ENCODE data around the gene RPS27. TPM values are rescaled to one million over a fixed set of nuclear protein-coding genes. Genes with fewer than 3 reads are reported as not detected.

Gene RPS27
- total RNA-seq, 1 experiment from 2014 or later: 1,095 TPM

- Histone ChIP-seq H3K9me3 (ENCODE audit: control insufficient read depth, insufficient read depth, low read depth, low read length) (no peaks in the 10 kb centered on the region), H3K27me3 (ENCODE audit: control insufficient read depth, insufficient read depth, low read length) (no peaks in the 10 kb centered on the region), H3K27ac (ENCODE audit: low read length) (peak overlapping the region; percentile 86; the same call in 1 of the 2 replicates), H3K36me3 (ENCODE audit: control insufficient read depth, insufficient read depth, low read length) (no peaks in the 10 kb centered on the region; the same call in 1 of the 2 replicates), H3K4me1 (ENCODE audit: control insufficient read depth, insufficient read depth, low read length) (peaks cover 32% of the 10 kb centered on the region), H3K4me3 (ENCODE audit: low read depth in 2 of 2, low read length in 2 of 2) (no peak overlapping the region)
- DNase-seq (ENCODE audit: low read depth, low spot score) (no peak), ATAC-seq (no peak)
- in situ Hi-C loops (cut with HindIII; ENCODE audit: low pct_unique_long_range_greater_than_20kb, low sequenced_read_pairs) (no loop called here), intact Hi-C loops (cut with micrococcal nuclease; ENCODE audit: unreplicated experiment) (no loop called here)
- POLR2A ChIA-PET: no interaction called here
- BruUV-seq (replicated peaks): TSS peak; percentile 33
- CTCF ChIA-PET: no interaction called here
- TF ChIP-seq POLR2AphosphoS5 (IDR thresholded peaks at IDR 0.05; ENCODE audit: low read depth, low read length) (no peak), CTCF (IDR thresholded peaks at IDR 0.05) (no peak), SIN3A (IDR thresholded peaks at IDR 0.05; ENCODE audit: borderline replicate concordance, insufficient read depth, low read depth, low read length) (no peak), TCF7L2 (IDR thresholded peaks at IDR 0.05; ENCODE audit: low read depth, low read length) (no peak)
- TF ChIP-seq, protein P1, sequence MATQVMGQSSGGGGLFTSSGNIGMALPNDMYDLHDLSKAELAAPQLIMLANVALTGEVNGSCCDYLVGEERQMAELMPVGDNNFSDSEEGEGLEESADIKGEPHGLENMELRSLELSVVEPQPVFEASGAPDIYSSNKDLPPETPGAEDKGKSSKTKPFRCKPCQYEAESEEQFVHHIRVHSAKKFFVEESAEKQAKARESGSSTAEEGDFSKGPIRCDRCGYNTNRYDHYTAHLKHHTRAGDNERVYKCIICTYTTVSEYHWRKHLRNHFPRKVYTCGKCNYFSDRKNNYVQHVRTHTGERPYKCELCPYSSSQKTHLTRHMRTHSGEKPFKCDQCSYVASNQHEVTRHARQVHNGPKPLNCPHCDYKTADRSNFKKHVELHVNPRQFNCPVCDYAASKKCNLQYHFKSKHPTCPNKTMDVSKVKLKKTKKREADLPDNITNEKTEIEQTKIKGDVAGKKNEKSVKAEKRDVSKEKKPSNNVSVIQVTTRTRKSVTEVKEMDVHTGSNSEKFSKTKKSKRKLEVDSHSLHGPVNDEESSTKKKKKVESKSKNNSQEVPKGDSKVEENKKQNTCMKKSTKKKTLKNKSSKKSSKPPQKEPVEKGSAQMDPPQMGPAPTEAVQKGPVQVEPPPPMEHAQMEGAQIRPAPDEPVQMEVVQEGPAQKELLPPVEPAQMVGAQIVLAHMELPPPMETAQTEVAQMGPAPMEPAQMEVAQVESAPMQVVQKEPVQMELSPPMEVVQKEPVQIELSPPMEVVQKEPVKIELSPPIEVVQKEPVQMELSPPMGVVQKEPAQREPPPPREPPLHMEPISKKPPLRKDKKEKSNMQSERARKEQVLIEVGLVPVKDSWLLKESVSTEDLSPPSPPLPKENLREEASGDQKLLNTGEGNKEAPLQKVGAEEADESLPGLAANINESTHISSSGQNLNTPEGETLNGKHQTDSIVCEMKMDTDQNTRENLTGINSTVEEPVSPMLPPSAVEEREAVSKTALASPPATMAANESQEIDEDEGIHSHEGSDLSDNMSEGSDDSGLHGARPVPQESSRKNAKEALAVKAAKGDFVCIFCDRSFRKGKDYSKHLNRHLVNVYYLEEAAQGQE (IDR thresholded peaks at IDR 0.05; ENCODE audit: insufficient read depth in 1 of 2, low read depth in 2 of 2, low read length in 1 of 2): no peak
These were observed 31.1 kb upstream of the RPS27 start for GRCh38 chr1:153959454-153959853.

GRCh38 chr1:153960206-153960605 lies 30.4 kb upstream of the RPS27 start:
- intact Hi-C loops (cut with micrococcal nuclease; ENCODE audit: unreplicated experiment) (no loop called here), in situ Hi-C loops (cut with HindIII; ENCODE audit: low pct_unique_long_range_greater_than_20kb, low sequenced_read_pairs) (loop anchor here (5.0 kb wide), 1 partner anchor 73 kb away; no protein-coding TSS in a partner anchor)
- no peak overlapping the region for H3K27ac ChIP-seq (ENCODE audit: low read length)
- CTCF ChIA-PET: no interaction called here
- TF ChIP-seq, protein P1 (IDR thresholded peaks at IDR 0.05; ENCODE audit: insufficient read depth in 1 of 2, low read depth in 2 of 2, low read length in 1 of 2): no peak
- TF ChIP-seq SIN3A (IDR thresholded peaks at IDR 0.05; ENCODE audit: borderline replicate concordance, insufficient read depth, low read depth, low read length) (no peak), CTCF (IDR thresholded peaks at IDR 0.05) (no peak), TCF7L2 (IDR thresholded peaks at IDR 0.05; ENCODE audit: low read depth, low read length) (no peak), POLR2AphosphoS5 (IDR thresholded peaks at IDR 0.05; ENCODE audit: low read depth, low read length) (no peak)
- ATAC-seq (no peak), DNase-seq (ENCODE audit: low read depth, low spot score) (no peak)
- no peaks in the 10 kb centered on the region for H3K9me3 ChIP-seq (ENCODE audit: control insufficient read depth, insufficient read depth, low read depth, low read length)
- H3K4me1 ChIP-seq (ENCODE audit: control insufficient read depth, insufficient read depth, low read length): peaks cover 32% of the 10 kb centered on the region
- H3K27me3 ChIP-seq (ENCODE audit: control insufficient read depth, insufficient read depth, low read length): no peaks in the 10 kb centered on the region
- H3K36me3 ChIP-seq (ENCODE audit: control insufficient read depth, insufficient read depth, low read length): no peaks in the 10 kb centered on the region; the same call in 1 of the 2 replicates
- no peak overlapping the region for H3K4me3 ChIP-seq (ENCODE audit: low read depth in 2 of 2, low read length in 2 of 2)
- no TSS peak for BruUV-seq (replicated peaks)
- POLR2A ChIA-PET: no interaction called here
